Measurements from ENCODE around the gene SEMA5B.

The SEMA5B gene

GRCh38 chr3:122979211-122979610 is 48.4 kb downstream of the SEMA5B start:
- 0 out of 2 replicates have a peak, but pooled peaks cover 2% of the 10 kb centered on the region for H3K27me3 ChIP-seq (ENCODE audit: insufficient read depth, low read length)
- H3K9ac ChIP-seq (ENCODE audit: low read depth, low read length), result no peak overlapping the region
- no peak overlapping the region for H3K4me3 ChIP-seq (ENCODE audit: low read length)
- H3K4me1 ChIP-seq (ENCODE audit: insufficient read depth, low read length), result peaks cover 67% of the 10 kb centered on the region
- H3K9me3 ChIP-seq (ENCODE audit: insufficient read depth, low read depth, low read length), result no peaks in the 10 kb centered on the region
- no peaks in the 10 kb centered on the region for H3K36me3 ChIP-seq (ENCODE audit: insufficient read depth, low read length)
- H3K27ac ChIP-seq (ENCODE audit: low read depth, low read length), result no peak overlapping the region
- WGBS, result 81% methylated on average over 8 of the region's 8 CpGs

- Histone ChIP-seq H3K4me1 (ENCODE audit: insufficient read depth, low read length) (peaks cover 67% of the 10 kb centered on the region), H3K4me3 (ENCODE audit: low read length) (no peak overlapping the region), H3K36me3 (ENCODE audit: insufficient read depth, low read length) (no peaks in the 10 kb centered on the region), H3K27ac (ENCODE audit: low read depth, low read length) (no peak overlapping the region), H3K27me3 (ENCODE audit: insufficient read depth, low read length) (0 out of 2 replicates have a peak, but pooled peaks cover 2% of the 10 kb centered on the region), H3K9ac (ENCODE audit: low read depth, low read length) (no peak overlapping the region), H3K9me3 (ENCODE audit: insufficient read depth, low read depth, low read length) (no peaks in the 10 kb centered on the region)
- 83% methylated on average over 6 of the region's 6 CpGs for WGBS
These were observed 49.0 kb downstream of the SEMA5B start for GRCh38 chr3:122978569-122978968.

GRCh38 chr3:122977746-122978466 is 49.7 kb downstream of the SEMA5B start:
- WGBS, result 53% methylated on average over 14 of the region's 14 CpGs

GRCh38 chr3:122975924-122976293 is 51.7 kb downstream of the SEMA5B start:
- 88% methylated on average over 4 of the region's 4 CpGs for WGBS
- Histone ChIP-seq H3K36me3 (ENCODE audit: insufficient read depth, low read length) (no peaks in the 10 kb centered on the region), H3K9ac (ENCODE audit: low read depth, low read length) (no peak overlapping the region), H3K27ac (ENCODE audit: low read depth, low read length) (no peak overlapping the region), H3K9me3 (ENCODE audit: insufficient read depth, low read depth, low read length) (no peaks in the 10 kb centered on the region), H3K27me3 (ENCODE audit: insufficient read depth, low read length) (no peaks in the 10 kb centered on the region), H3K4me3 (ENCODE audit: low read length) (no peak overlapping the region), H3K4me1 (ENCODE audit: insufficient read depth, low read length) (peaks cover 57% of the 10 kb centered on the region)

More at GRCh38 chr3:122977746-122978466, 49.7 kb downstream of the SEMA5B start:
- Histone ChIP-seq H3K4me3 (ENCODE audit: low read length) (no peak overlapping the region), H3K27me3 (ENCODE audit: insufficient read depth, low read length) (0 out of 2 replicates have a peak, but pooled peaks cover 2% of the 10 kb centered on the region), H3K9ac (ENCODE audit: low read depth, low read length) (0 out of 2 replicates have a peak overlapping the region, but pooled peaks have one; percentile 13), H3K9me3 (ENCODE audit: insufficient read depth, low read depth, low read length) (no peaks in the 10 kb centered on the region), H3K36me3 (ENCODE audit: insufficient read depth, low read length) (no peaks in the 10 kb centered on the region), H3K27ac (ENCODE audit: low read depth, low read length) (0 out of 2 replicates have a peak overlapping the region, but pooled peaks have one; percentile 20), H3K4me1 (ENCODE audit: insufficient read depth, low read length) (peaks cover 63% of the 10 kb centered on the region)

GRCh38 chr3:122975163-122975923 is 52.2 kb downstream of the SEMA5B start:
- Histone ChIP-seq H3K4me1 (ENCODE audit: insufficient read depth, low read length) (peaks cover 57% of the 10 kb centered on the region), H3K4me3 (ENCODE audit: low read length) (no peak overlapping the region), H3K27me3 (ENCODE audit: insufficient read depth, low read length) (no peaks in the 10 kb centered on the region), H3K9ac (ENCODE audit: low read depth, low read length) (0 out of 2 replicates have a peak overlapping the region, but pooled peaks have one; percentile 20), H3K36me3 (ENCODE audit: insufficient read depth, low read length) (no peaks in the 10 kb centered on the region), H3K9me3 (ENCODE audit: insufficient read depth, low read depth, low read length) (no peaks in the 10 kb centered on the region), H3K27ac (ENCODE audit: low read depth, low read length) (no peak overlapping the region)
- WGBS, result 38% methylated on average over 12 of the region's 12 CpGs

- Histone ChIP-seq H3K4me3 (ENCODE audit: low read length) (no peak overlapping the region), H3K36me3 (ENCODE audit: insufficient read depth, low read length) (no peaks in the 10 kb centered on the region), H3K9me3 (ENCODE audit: insufficient read depth, low read depth, low read length) (no peaks in the 10 kb centered on the region), H3K27ac (ENCODE audit: low read depth, low read length) (no peak overlapping the region), H3K4me1 (ENCODE audit: insufficient read depth, low read length) (peaks cover 57% of the 10 kb centered on the region), H3K27me3 (ENCODE audit: insufficient read depth, low read length) (no peaks in the 10 kb centered on the region), H3K9ac (ENCODE audit: low read depth, low read length) (0 out of 2 replicates have a peak overlapping the region, but pooled peaks have one; percentile 20)
- 21% methylated on average over 2 of the region's 2 CpGs for WGBS
These were observed 52.8 kb downstream of the SEMA5B start for GRCh38 chr3:122974764-122975162.

GRCh38 chr3:122973893-122974615 is 53.5 kb downstream of the SEMA5B start:
- Histone ChIP-seq H3K9me3 (ENCODE audit: insufficient read depth, low read depth, low read length) (no peaks in the 10 kb centered on the region), H3K4me3 (ENCODE audit: low read length) (no peak overlapping the region), H3K9ac (ENCODE audit: low read depth, low read length) (no peak overlapping the region), H3K36me3 (ENCODE audit: insufficient read depth, low read length) (no peaks in the 10 kb centered on the region), H3K4me1 (ENCODE audit: insufficient read depth, low read length) (peaks cover 50% of the 10 kb centered on the region), H3K27ac (ENCODE audit: low read depth, low read length) (no peak overlapping the region), H3K27me3 (ENCODE audit: insufficient read depth, low read length) (no peaks in the 10 kb centered on the region)
- WGBS, result 79% methylated on average over 12 of the region's 12 CpGs

- Histone ChIP-seq H3K27ac (ENCODE audit: low read depth, low read length) (no peak overlapping the region), H3K4me1 (ENCODE audit: insufficient read depth, low read length) (peaks cover 32% of the 10 kb centered on the region), H3K4me3 (ENCODE audit: low read length) (no peak overlapping the region), H3K9me3 (ENCODE audit: insufficient read depth, low read depth, low read length) (no peaks in the 10 kb centered on the region), H3K36me3 (ENCODE audit: insufficient read depth, low read length) (no peaks in the 10 kb centered on the region), H3K9ac (ENCODE audit: low read depth, low read length) (no peak overlapping the region), H3K27me3 (ENCODE audit: insufficient read depth, low read length) (no peaks in the 10 kb centered on the region)
- 100% methylated on average over 1 of the region's 1 CpG for WGBS
These were observed 55.4 kb downstream of the SEMA5B start for GRCh38 chr3:122972141-122972540.

GRCh38 chr3:122969585-122970469 is 57.7 kb downstream of the SEMA5B start:
- Histone ChIP-seq H3K27ac (ENCODE audit: low read depth, low read length) (no peak overlapping the region), H3K27me3 (ENCODE audit: insufficient read depth, low read length) (no peaks in the 10 kb centered on the region), H3K4me3 (ENCODE audit: low read length) (no peak overlapping the region), H3K4me1 (ENCODE audit: insufficient read depth, low read length) (peaks cover 13% of the 10 kb centered on the region), H3K9me3 (ENCODE audit: insufficient read depth, low read depth, low read length) (no peaks in the 10 kb centered on the region), H3K9ac (ENCODE audit: low read depth, low read length) (no peak overlapping the region), H3K36me3 (ENCODE audit: insufficient read depth, low read length) (no peaks in the 10 kb centered on the region)
- 80% methylated on average over 10 of the region's 10 CpGs for WGBS

GRCh38 chr3:122967765-122968164 is 59.8 kb downstream of the SEMA5B start:
- no peak overlapping the region for H3K27ac ChIP-seq (ENCODE audit: low read depth, low read length)
- 94% methylated on average over 7 of the region's 7 CpGs for WGBS
- H3K27me3 ChIP-seq (ENCODE audit: insufficient read depth, low read length), result no peaks in the 10 kb centered on the region
- no peak overlapping the region for H3K9ac ChIP-seq (ENCODE audit: low read depth, low read length)
- H3K4me3 ChIP-seq (ENCODE audit: low read length), result no peak overlapping the region
- H3K36me3 ChIP-seq (ENCODE audit: insufficient read depth, low read length), result no peaks in the 10 kb centered on the region
- H3K9me3 ChIP-seq (ENCODE audit: insufficient read depth, low read depth, low read length), result no peaks in the 10 kb centered on the region
- H3K4me1 ChIP-seq (ENCODE audit: insufficient read depth, low read length), result no peaks in the 10 kb centered on the region
